ENCODE measurements around the gene WFDC1. TPM values are rescaled to one million over a fixed set of nuclear protein-coding genes. Genes with fewer than 3 reads are reported as not detected.

WFDC1 gene
- total and polyA plus RNA-seq, 2 of the 4 experiments (the other 2 are of a cell fraction): 4.7 to 6.8 TPM

DNA sequence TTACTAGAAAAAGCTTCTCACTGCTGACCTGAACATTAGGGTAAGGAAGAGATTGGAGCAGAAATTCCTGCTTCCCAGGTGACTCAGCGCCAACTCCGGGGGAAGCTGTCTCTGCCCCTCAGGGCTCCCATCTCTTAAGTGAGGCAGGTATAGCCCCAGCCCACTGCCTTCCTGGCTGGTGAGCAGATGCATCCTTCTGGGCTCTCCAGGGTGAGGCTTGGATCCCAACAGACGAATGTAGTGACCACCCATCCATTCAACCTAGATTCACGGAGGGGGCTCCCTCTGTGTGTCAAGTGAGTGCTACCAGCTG, 76.8 kb downstream of the WFDC1 start:
- H2BK15ac ChIP-seq (ENCODE audit: low read depth, low read length): no peak overlapping the region
- no peak overlapping the region for H3K56ac ChIP-seq (ENCODE audit: extremely low read depth, insufficient read depth, low read length)
- H2BK5ac ChIP-seq (ENCODE audit: low read depth, low read length, poor library complexity, severe bottlenecking): no peak overlapping the region
- no peak overlapping the region for H4K5ac ChIP-seq (ENCODE audit: low read depth, low read length)
- H4K20me1 ChIP-seq (ENCODE audit: insufficient read depth, low read length): no peaks in the 10 kb centered on the region
- dilution Hi-C loops (cut with HindIII; ENCODE audit: low sequenced_read_pairs, unreplicated experiment) (no loop called here), in situ Hi-C loops (cut with MboI; ENCODE audit: low sequenced_read_pairs) (no loop called here), intact Hi-C loops (cut with micrococcal nuclease) (no loop called here)
- no peaks in the 10 kb centered on the region; the same call in 1 of the 2 replicates for H3K9me3 ChIP-seq (ENCODE audit: control insufficient read depth, insufficient read depth, low read length)
- BruUV-seq (replicated peaks): no TSS peak
- peaks cover 82% of the 10 kb centered on the region for H3K27me3 ChIP-seq (ENCODE audit: control insufficient read depth, insufficient read depth, low read length)
- no peak overlapping the region for H3K4me2 ChIP-seq (ENCODE audit: low read depth, low read length)
- no peak overlapping the region for H3K9ac ChIP-seq (ENCODE audit: low read depth, low read length)
- H3K4ac ChIP-seq (ENCODE audit: low read depth, low read length): no peak overlapping the region
- no peak overlapping the region for H3K4me3 ChIP-seq (ENCODE audit: insufficient read depth, low read depth, low read length)
- POLR2A ChIA-PET (ENCODE audit: unreplicated experiment): no interaction called here
- H3K23ac ChIP-seq (ENCODE audit: low read depth, low read length): no peak overlapping the region
- ATAC-seq (ENCODE audit: low read depth) (no peak), DNase-seq (no peak)
- CTCF ChIA-PET: no interaction called here
- no peak overlapping the region for H4K8ac ChIP-seq (ENCODE audit: low read depth in 2 of 2, low read length in 2 of 2)
- H2AFZ ChIP-seq (replicated peaks; ENCODE audit: low read length, poor library complexity): no peak overlapping the region
- no peak overlapping the region for H4K91ac ChIP-seq (ENCODE audit: insufficient read depth, low read depth, low read length)
- no peaks in the 10 kb centered on the region for H3K4me1 ChIP-seq (ENCODE audit: control insufficient read depth, insufficient read depth, low read length)
- no peaks in the 10 kb centered on the region for H3K79me1 ChIP-seq (ENCODE audit: low read depth in 1 of 2, low read length in 2 of 2)
- TF ChIP-seq CEBPB (IDR thresholded peaks at IDR 0.05; ENCODE audit: low read depth, low read length) (no peak), RFX5 (IDR thresholded peaks at IDR 0.05; ENCODE audit: low read depth, low read length) (no peak)
- H2BK120ac ChIP-seq (ENCODE audit: low read depth, low read length): no peak overlapping the region
- H2AK5ac ChIP-seq (ENCODE audit: low read depth, low read length): no peak overlapping the region
- no peak overlapping the region for H3K18ac ChIP-seq (ENCODE audit: low read depth, low read length)
- H2BK20ac ChIP-seq (ENCODE audit: low read depth, low read length): no peak overlapping the region
- no peak overlapping the region for H3K14ac ChIP-seq (replicated peaks; ENCODE audit: low read depth, low read length)
- no peaks in the 10 kb centered on the region for H3K36me3 ChIP-seq (ENCODE audit: control insufficient read depth, insufficient read depth, low read length)
- no peak overlapping the region for H2AK9ac ChIP-seq (replicated peaks; ENCODE audit: low read depth, low read length, poor library complexity)
- H3K27ac ChIP-seq (ENCODE audit: insufficient read depth, low read length): no peak overlapping the region
- no peaks in the 10 kb centered on the region for H3K9me1 ChIP-seq (ENCODE audit: insufficient read depth, low read length)
- WGBS, 2 experiments (ENCODE audit: extremely low coverage in 2 of 2, insufficient read length in 1 of 2): 40% methylated on average over 1 of the region's 4 CpGs; no CpG with 5 or more reads in 1 of the 2 experiments

Data from IMR-90 (cell line).